Ovary (tissue), 9 donors: Measurements from ENCODE around the gene STKLD1. TPM values are rescaled to one million over a fixed set of nuclear protein-coding genes. Genes with fewer than 3 reads are reported as not detected.
A peak's percentile ranks its signal among the peaks of the same experiment; 100 is the strongest.

Experiments used
- DNase-seq, 5 donors: peaks; one replicate each; pipeline ENCODE4 v3.0.0-alpha.2; 2019 to 2020
- H3K27ac ChIP-seq, 2 donors: fragments of 200-600 bp; one replicate each; pipeline versions ENCODE4 v1.5.1 to v1.8.0; 2019 to 2022
- H3K27me3 ChIP-seq: fragments of 200-600 bp; one replicate; pipeline ENCODE4 v1.8.0; 2022
- H3K36me3 ChIP-seq: fragments of 200-600 bp; sonication (generic); one replicate; pipeline ENCODE4 v1.5.1; 2019
- H3K4me1 ChIP-seq: one replicate; pipeline ENCODE4 v1.8.1; 2013; ENCODE audit warnings: mild to moderate bottlenecking, moderate library complexity; ENCODE audit not compliant: insufficient read depth
- H3K4me3 ChIP-seq: fragments of 200-600 bp; sonication (generic); one replicate; pipeline ENCODE4 v1.5.1; 2017
- H3K9me3 ChIP-seq, 2 donors: fragments of 200-600 bp in 1 of 2; sonication (generic) in 1 of 2; one replicate each; pipeline versions ENCODE4 v1.5.1 to v1.8.1; 2013 to 2019; ENCODE audit warnings: mild to moderate bottlenecking in 1 of 2, moderate library complexity in 1 of 2
- CTCF ChIP-seq, 3 donors: fragments of 450-650 bp in 2 of 3; fragments of 200-600 bp in 1 of 3; IDR thresholded peaks; one replicate each; pipeline versions ENCODE4 v1.5.1 to v1.8.0; 2016 to 2022; ENCODE audit warnings: antibody characterized with exemption in 3 of 3, mild to moderate bottlenecking in 1 of 3
- EP300 ChIP-seq: sonication (generic); formaldehyde crosslinking; IDR thresholded peaks from one replicate; pipeline ENCODE4 v1.6.1; 2017; ENCODE audit warnings: antibody characterized with exemption
- POLR2A ChIP-seq: fragments of 450-650 bp; IDR thresholded peaks from one replicate; pipeline ENCODE4 v1.6.1; 2017; ENCODE audit warnings: antibody characterized with exemption, mild to moderate bottlenecking, moderate library complexity
- WGBS, 3 donors: extraction: QIAGEN DNeasy Blood & Tissue Kit in 1 of 3; methylation state at CpG; one replicate each; pipeline versions ENCODE4 v1.1.5 to v1.1.7; 2013 to 2017; 5-methylcytosine and 5-hydroxymethylcytosine counted together
- intact Hi-C, 4 donors: fragments of 100-400 bp; cut with DNase I; formaldehyde crosslinking; loops; one replicate each; pipeline versions ENCODE4 v1.11.0 to v1.15.1; 2022 to 2023
- polyA plus RNA-seq, 2 donors: library from polyadenylated mRNA; stranded (reverse); fragments of 200-250 nt in 1 of 2; fragments of 350-450 nt in 1 of 2; fragmentation: Illumina TruSeq in 1 of 2; extraction: RNeasy Lipid Tissue Mini Kit (QIAGEN cat#74804) in 1 of 2; gene quantifications; one replicate each; pipeline ENCODE4 v1.2.3, GENCODE V29; 2013 to 2014
- total RNA-seq, 7 donors: library from RNA; depleted of rRNA in 2 of 7; stranded (reverse); fragments of >200 nt in 2 of 7; fragmentation: NEBNext Ultra II Directional in 3 of 7; extraction: Animal tissue kit (Norgen Biotek cat#: 25700) in 3 of 7; gene quantifications; one replicate each; pipeline versions ENCODE4 v1.1.0 to v1.2.4, GENCODE V29; 2016 to 2023
- donor health status: DM: no; HTN: no; CAD: no; lungs with moderate emphysema.
- donor health status: DM: no; HTN: no; CAD: no.
- donor health status: Bipolar disorder and iron deficiency.
- donor health status: DM: yes; HTN: yes; CAD: no.
- donor health status: DM: no; HTN: no; CAD: no.
- donor health status: DM: yes; HTN: yes; CAD: no.

STKLD1 gene
- total and polyA plus RNA-seq, 9 donors, result 0.48 to 2.3 (median 1.3) TPM

GRCh38 chr9:133360400-133361393, 15.5 kb upstream of the STKLD1 start:
- intact Hi-C loops, result no loop called here
- DNase-seq, result peak in 1 of 5 donors; percentile 22
- peaks cover 6% of the 10 kb centered on the region for H3K4me1 ChIP-seq
- H3K9me3 ChIP-seq, result no peaks in the 10 kb centered on the region
- no peak overlapping the region for H3K27ac ChIP-seq
- 71 to 79% (median 77%) methylated on average over 21 of the region's 21 CpGs for WGBS, 3 donors
- TF ChIP-seq CTCF (IDR thresholded peaks at IDR 0.05), result no peak
- no peak for TF ChIP-seq POLR2A
- TF ChIP-seq EP300, result no peak
- H3K4me3 ChIP-seq, result no peak overlapping the region
- no peaks in the 10 kb centered on the region for H3K27me3 ChIP-seq
- H3K36me3 ChIP-seq, result no peaks in the 10 kb centered on the region

- H3K9me3 ChIP-seq, result no peaks in the 10 kb centered on the region
- TF ChIP-seq CTCF (IDR thresholded peaks at IDR 0.05) (no peak), POLR2A (no peak), EP300 (no peak)
- intact Hi-C loops, result no loop called here
- H3K4me3 ChIP-seq, result no peak overlapping the region
- H3K27ac ChIP-seq, result no peak overlapping the region
- DNase-seq, result no peak
- no peaks in the 10 kb centered on the region for H3K27me3 ChIP-seq
- WGBS, 3 donors, result 63 to 70% (median 68%) methylated on average over 13 of the region's 13 CpGs
- H3K4me1 ChIP-seq, result peaks cover 6% of the 10 kb centered on the region
- H3K36me3 ChIP-seq, result no peaks in the 10 kb centered on the region
Observed at GRCh38 chr9:133361507-133362092, 14.6 kb upstream of the STKLD1 start.

GRCh38 chr9:133362359-133363044, 13.7 kb upstream of the STKLD1 start:
- no peaks in the 10 kb centered on the region for H3K9me3 ChIP-seq
- no peak overlapping the region for H3K27ac ChIP-seq
- TF ChIP-seq EP300 (no peak), CTCF (IDR thresholded peaks at IDR 0.05) (no peak), POLR2A (no peak)
- no peak overlapping the region for H3K4me3 ChIP-seq
- no peaks in the 10 kb centered on the region for H3K4me1 ChIP-seq
- no peak for DNase-seq
- no peaks in the 10 kb centered on the region for H3K27me3 ChIP-seq
- intact Hi-C loops, result no loop called here
- H3K36me3 ChIP-seq, result no peaks in the 10 kb centered on the region
- 75 to 81% (median 77%) methylated on average over 15 of the region's 15 CpGs for WGBS, 3 donors

GRCh38 chr9:133366435-133366834, 9.7 kb upstream of the STKLD1 start:
- DNase-seq, result no peak
- WGBS, 3 donors, result 84 to 96% (median 88%) methylated on average over 11 of the region's 11 CpGs
- intact Hi-C loops, result no loop called here
- Histone ChIP-seq H3K27ac (no peak overlapping the region), H3K9me3 (no peaks in the 10 kb centered on the region), H3K4me1 (peaks cover 4% of the 10 kb centered on the region), H3K36me3 (no peaks in the 10 kb centered on the region), H3K4me3 (no peak overlapping the region), H3K27me3 (no peaks in the 10 kb centered on the region)
- TF ChIP-seq POLR2A, result no peak
- no peak for TF ChIP-seq CTCF (IDR thresholded peaks at IDR 0.05)
- no peak for TF ChIP-seq EP300
